HG02885 (cell line): Measurements from ENCODE around the gene PIMREG.
"Not testable (repeated sequence)": the region's sequence is repeated elsewhere in the genome, so short reads cannot be mapped to it uniquely, and the experiment has no call there.

Experiments used
- ATAC-seq: cut with Tn5 transposase; IDR thresholded peaks from one replicate; pipeline ENCODE4 v1.9.1; 2021; ENCODE audit warnings: mild to moderate bottlenecking; ENCODE audit not compliant: unreplicated experiment, poor library complexity

Gene PIMREG

GRCh38 chr17:6476076-6476809, 32.0 kb downstream of the PIMREG start:
- ATAC-seq: no peak

- ATAC-seq: no peak
Observed at GRCh38 chr17:6476810-6477179, 32.5 kb downstream of the PIMREG start.

GRCh38 chr17:6477831-6478383, 33.7 kb downstream of the PIMREG start:
- ATAC-seq: no peak

GRCh38 chr17:6478486-6478885, 34.2 kb downstream of the PIMREG start:
- no peak for ATAC-seq

- no peak for ATAC-seq
Observed at GRCh38 chr17:6479622-6480302, 35.5 kb downstream of the PIMREG start.

GRCh38 chr17:6480303-6480675, 36.0 kb downstream of the PIMREG start:
- no peak for ATAC-seq

GRCh38 chr17:6482105-6482455, 37.8 kb downstream of the PIMREG start:
- no peak for ATAC-seq

- not testable (repeated sequence) for ATAC-seq
Observed at GRCh38 chr17:6482796-6483195, 38.5 kb downstream of the PIMREG start.

- no peak for ATAC-seq
Observed at GRCh38 chr17:6483507-6483906, 39.3 kb downstream of the PIMREG start.

GRCh38 chr17:6485646-6486412, 41.6 kb downstream of the PIMREG start:
- ATAC-seq: no peak

- no peak for ATAC-seq
Observed at GRCh38 chr17:6487251-6488007, 43.2 kb downstream of the PIMREG start.

GRCh38 chr17:6488008-6488539, 43.8 kb downstream of the PIMREG start:
- no peak for ATAC-seq

- no peak for ATAC-seq
Observed at GRCh38 chr17:6489016-6489550, 44.8 kb downstream of the PIMREG start.

GRCh38 chr17:6491071-6491700, 46.9 kb downstream of the PIMREG start:
- no peak for ATAC-seq

- ATAC-seq: no peak
Observed at GRCh38 chr17:6492892-6493674, 48.8 kb downstream of the PIMREG start.

- no peak for ATAC-seq
Observed at GRCh38 chr17:6494239-6494941, 50.1 kb downstream of the PIMREG start.

- ATAC-seq: no peak
Observed at GRCh38 chr17:6495450-6496115, 51.3 kb downstream of the PIMREG start.

- no peak for ATAC-seq
Observed at GRCh38 chr17:6496116-6496481, 51.8 kb downstream of the PIMREG start.
